ENCODE results near the gene GPR160.
"Not testable (repeated sequence)": the region's sequence is repeated elsewhere in the genome, so short reads cannot be mapped to it uniquely, and the experiment has no call there.

Gene GPR160

DNA sequence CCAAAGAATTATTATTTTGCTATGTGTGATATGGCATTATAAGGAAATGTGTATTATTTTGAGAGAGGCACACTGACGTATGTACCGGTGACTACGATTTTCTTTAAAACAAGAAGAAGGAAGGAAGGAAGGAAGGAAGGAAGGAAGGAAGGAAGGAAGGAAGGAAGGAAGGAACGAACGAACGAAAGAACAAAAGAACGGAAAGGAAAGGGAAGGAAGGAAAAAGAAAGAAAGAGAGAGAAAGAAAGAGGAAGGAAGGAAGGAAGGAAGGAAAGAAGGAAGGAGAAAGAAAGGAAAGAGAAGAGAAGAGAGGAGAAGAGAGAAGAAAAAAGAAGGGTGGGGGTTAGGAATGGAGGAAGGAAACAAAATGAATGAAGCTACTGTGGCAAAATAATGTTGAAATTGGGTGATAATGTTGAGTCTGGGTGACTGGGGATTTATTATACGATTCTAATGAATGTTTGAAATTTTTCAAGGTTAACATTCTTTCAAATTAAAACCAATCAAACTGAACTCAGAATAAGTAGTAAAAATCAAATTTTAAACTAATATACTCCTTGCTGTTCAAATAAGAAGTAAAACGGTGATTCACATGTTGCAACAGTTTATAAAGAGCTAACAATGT, 73.5 kb downstream of the GPR160 start:
- no peak for DNase-seq (ENCODE audit: low read depth)

DNA sequence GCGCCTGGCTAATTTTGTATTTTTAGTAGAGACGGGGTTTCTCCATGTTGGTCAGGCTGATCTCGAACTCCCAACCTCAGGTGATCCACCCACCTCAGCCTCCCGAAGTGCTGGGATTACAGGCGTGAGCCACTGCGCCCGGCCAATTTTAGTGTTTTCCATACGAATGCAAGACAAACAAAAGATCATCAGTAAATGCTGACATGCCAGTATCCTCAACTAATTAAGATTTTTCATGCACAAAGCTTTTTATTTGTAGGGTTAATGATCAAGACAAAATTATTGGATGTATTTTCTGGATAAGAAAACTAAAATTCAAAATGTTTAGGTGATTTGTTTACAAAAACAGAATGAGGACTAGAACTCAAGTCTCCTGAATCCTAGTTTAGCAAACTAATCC, 76.4 kb downstream of the GPR160 start:
- DNase-seq (ENCODE audit: low read depth) = not testable (repeated sequence)

DNA sequence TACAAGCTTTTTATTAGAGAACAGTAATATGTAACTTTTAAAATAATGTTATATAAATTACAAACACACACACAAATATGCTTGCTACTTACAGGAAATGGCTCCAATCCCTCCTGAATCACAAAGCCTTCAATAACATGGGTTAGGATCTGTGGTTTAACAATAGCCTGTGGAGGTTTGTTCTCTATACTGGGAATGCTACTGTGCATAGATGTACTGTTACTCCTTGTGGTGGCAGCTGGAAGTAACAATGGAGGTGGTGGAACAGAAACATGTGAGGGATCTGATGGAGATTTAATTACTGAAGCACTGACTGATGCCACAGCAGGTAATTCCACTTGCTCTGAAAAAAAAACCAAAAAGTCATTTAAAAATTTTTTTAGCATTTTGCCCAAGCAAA, 79.3 kb downstream of the GPR160 start:
- DNase-seq (ENCODE audit: low read depth) = no peak

DNA sequence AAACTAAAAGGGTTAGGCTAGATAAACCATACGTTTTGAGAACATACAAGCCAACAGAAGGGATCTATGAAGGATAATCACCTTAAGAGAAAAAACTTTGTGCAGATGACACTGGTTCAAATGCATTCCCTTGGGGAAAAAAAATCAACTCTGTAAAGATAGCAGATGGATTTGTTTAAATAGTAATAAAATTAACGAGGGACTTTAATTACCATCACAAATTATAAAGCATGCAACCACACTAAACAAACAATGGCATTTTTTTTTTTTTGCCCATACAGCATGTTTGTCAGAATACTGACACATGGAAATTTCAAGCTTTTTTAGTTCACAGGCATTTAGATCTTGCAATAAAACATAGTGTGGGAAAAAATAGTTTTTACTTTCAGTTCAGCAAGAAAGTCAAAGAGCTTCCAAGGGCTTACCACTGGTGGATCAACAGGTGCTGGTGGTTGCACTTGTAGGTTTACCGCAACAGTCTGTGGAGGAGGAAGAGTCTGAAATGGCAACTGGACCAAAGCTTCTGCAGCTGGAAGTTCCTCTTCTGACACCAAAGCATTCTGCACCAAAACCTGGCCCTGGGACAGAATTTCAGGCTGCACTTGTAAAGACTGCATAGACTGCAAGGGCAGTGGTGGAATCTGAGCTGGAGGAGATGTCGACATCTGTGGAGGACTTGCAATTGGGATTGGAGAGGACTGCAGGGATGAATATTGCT, 90.6 kb downstream of the GPR160 start:
- no peak for DNase-seq (ENCODE audit: low read depth)

DNA sequence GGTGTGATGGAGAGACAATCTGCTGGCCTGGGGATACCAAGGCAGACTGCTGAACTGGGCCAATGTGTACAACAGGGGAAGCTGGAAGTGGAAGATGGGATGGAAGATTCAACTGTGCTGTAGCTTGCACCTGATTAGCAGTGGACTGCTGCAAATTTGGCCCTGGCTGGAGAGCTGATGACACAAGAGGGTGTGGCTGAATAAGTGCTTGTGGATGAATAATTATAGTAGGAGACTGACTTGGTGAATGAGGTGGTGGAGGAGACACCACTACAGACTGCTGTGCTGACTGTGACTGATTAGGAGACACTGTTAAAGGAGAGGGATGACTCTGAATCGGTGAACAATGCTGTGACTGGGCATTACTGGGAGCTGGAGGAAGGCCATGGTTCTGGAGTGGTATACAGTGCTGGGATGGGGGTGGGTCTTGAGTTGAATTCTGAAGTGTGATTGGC, 91.2 kb downstream of the GPR160 start:
- DNase-seq (ENCODE audit: low read depth) = no peak

DNA sequence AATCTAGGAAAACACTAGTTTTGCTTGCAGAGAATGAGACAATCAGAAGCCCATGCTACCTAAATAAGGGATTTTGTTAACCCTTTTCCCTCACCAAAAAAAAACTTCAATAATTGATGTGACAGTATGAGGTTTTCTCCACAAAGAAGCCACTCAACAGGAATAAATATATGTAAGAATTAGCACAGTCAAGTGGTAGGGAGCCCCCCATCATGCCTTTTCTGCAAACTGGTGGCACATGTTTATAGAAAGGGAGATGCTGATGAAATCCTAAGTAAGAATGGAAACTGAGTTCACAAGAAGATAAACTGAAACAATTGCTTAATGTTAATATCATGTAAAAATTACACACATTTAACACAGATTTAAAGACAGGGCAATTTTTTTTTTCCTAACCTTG, 92.7 kb downstream of the GPR160 start:
- DNase-seq (ENCODE audit: low read depth) = no peak

DNA sequence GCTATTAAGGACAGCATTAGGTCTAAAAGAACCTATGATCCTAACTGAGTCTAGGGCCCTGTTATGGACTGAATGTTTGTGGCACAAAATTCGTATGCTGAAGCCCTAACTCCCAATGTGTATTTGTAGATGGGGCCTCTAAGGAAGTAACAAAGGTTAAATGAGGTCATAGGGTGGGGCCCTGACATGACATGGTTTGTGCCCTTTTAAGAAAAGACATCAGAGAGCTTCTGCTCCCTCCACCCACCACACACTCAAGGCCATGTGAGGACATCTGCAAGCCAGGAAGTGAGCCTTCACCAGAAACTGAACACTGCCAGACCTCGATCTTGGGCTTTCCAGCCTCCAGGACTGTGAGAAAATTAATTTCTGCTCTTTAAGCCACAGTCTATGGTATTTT, 94.5 kb downstream of the GPR160 start:
- no peak for DNase-seq (ENCODE audit: low read depth)
